ENCODE data around the gene PLPPR3.

Gene PLPPR3, protein sequence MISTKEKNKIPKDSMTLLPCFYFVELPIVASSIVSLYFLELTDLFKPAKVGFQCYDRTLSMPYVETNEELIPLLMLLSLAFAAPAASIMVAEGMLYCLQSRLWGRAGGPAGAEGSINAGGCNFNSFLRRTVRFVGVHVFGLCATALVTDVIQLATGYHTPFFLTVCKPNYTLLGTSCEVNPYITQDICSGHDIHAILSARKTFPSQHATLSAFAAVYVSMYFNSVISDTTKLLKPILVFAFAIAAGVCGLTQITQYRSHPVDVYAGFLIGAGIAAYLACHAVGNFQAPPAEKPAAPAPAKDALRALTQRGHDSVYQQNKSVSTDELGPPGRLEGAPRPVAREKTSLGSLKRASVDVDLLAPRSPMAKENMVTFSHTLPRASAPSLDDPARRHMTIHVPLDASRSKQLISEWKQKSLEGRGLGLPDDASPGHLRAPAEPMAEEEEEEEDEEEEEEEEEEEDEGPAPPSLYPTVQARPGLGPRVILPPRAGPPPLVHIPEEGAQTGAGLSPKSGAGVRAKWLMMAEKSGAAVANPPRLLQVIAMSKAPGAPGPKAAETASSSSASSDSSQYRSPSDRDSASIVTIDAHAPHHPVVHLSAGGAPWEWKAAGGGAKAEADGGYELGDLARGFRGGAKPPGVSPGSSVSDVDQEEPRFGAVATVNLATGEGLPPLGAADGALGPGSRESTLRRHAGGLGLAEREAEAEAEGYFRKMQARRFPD

DNA sequence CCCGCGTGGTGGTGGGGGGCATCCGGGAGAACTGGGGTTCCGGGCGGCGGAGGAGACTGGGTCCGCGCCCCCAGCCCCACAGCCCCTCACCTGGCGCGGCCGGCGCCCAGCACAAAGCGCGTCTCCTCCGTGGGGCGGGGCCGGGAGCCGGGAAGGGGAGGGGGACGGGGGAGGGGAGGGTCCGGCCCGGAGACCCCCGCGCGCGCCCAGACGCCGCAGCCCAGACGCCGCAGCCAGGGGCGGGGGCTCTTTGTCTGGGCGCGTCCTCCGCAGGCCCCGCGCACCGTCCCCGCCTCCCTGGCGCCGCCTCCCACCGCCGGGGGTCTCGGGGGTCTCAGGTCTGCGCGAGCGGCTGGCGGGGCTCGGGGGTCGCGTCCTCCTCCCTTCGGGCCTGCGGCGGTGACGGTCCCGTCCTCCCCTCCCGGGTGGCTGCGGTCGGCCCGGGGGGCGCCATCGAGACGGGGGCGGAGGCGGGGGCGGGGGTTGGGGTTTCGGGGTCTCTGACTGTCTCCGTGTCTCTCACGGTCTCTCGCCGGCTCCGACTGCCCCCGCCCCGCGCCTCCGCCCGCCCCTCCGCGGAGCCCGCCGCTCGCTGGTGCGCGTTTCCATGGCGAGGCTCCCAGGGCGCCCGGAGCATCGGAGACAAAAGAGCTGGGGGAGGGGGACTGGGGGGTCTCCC is at the start of gene PLPPR3:
Gene PLPPR3 (minus strand): TSS at position 131 of the 679 bp plus-strand sequence. CDS start 396 bp downstream, outside the sequence.
- no peak for DNase-seq (ENCODE audit: low read depth in 2 of 2)

DNA sequence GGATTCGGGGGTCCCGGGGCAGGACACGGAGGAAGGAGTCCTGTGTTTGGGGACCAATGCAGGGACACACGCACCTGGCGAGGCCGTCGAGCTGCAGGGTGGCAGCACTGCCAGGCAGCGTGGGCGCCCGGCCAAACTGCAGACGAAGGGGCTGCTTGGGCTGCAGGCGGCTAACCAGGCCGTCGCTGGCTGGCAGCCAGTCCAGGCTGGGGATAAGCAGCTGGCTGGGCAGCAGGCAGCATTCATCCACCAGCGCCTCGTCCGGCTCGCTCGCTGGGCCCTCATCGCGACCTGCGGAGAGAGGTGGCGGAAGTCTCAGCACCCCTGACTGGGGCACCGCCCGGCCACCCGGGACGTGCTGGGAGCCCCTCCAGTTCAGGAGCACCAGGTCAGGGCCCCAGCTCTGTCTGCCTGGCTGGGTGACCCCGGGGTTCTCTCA is 49.2 kb upstream of the PLPPR3 start:
- no peak for DNase-seq (ENCODE audit: low read depth in 2 of 2)

DNA sequence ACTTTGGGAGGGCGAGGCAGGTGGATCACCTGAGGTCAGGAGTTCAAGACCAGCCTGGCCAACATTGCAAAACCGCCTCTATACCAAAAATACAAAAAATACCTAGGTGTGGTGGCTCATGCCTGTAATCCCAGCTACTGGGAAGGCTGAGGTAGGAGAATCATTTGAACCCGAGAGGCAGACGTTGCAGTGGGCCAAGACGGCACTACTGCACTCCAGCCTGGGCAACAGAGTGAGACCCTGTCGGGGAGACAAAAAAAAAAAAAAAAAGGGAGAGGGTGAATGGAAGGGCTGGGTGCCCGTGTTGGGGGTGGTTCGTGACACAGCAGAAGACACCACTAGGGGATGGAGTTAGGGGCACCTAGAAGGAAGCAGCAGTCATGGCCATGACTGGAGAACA is 48.6 kb upstream of the PLPPR3 start:
- DNase-seq (ENCODE audit: low read depth in 2 of 2), result no peak

- peak; percentile 90 to 93 for DNase-seq (ENCODE audit: low read depth in 2 of 2)
Observed at GRCh38 chr19:869245-870177, 47.8 kb upstream of the PLPPR3 start.

- DNase-seq (ENCODE audit: low read depth in 2 of 2), result no peak
Observed at GRCh38 chr19:868458-869244, 46.9 kb upstream of the PLPPR3 start.

DNA sequence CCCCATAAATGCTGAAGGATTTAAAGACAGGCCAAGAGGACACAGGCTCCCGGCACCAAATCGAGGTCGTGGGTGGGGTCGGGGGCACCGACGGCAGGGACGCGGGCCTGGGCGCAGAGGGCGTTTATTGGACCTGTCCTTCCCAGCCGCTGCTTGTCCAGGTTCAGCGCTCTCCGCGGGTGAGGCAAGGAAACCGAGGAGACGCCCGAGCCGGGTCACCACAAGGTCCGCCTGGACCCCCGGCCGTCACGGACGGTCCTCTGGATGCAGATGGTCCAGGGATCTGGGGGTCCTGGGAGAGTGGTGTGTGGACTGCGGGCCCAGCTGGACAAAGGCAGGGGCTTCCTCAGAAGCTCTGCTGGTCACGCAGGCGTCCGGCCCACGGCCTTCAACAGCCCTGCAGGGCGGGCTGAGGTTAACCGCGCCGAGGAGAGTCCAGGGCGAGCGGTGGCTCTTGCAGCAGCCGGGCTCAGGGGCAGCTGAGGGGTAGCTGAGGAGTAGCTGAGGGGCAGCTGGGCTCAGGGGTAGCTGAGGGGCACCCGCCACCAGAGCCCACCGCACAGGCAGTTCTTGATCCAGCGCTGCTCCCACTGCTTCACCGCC is 46.2 kb upstream of the PLPPR3 start:
- DNase-seq (ENCODE audit: low read depth in 2 of 2), result no peak

GRCh38 chr19:867301-867793 is 45.6 kb upstream of the PLPPR3 start:
- DNase-seq (ENCODE audit: low read depth in 2 of 2), result no peak

DNA sequence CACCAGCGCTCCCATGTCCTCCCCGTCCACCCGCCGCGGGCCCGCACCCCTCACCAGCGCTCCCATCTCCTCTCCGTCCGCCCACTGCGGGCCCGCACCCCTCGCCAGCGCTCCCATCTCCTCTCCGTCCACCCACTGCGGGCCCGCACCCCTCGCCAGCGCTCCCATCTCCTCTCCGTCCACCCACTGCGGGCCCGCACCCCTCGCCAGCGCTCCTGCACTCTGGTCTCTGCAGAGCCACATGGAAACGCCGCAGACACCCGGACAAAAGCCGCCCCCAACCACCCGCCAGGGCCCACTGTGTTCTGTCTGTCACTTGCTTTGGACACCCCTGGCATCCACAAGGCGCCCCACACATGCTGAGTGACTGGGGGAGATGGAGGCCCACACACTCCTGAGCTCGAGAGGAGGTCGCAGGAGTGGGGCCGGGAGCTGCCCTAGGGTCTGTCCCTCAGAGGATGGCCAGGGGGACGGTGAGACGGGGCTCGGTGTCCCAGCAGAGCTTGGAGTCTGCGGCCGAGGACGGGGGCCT is 45.1 kb upstream of the PLPPR3 start:
- DNase-seq (ENCODE audit: low read depth in 2 of 2), result no peak

GRCh38 chr19:863315-863620 is 41.5 kb upstream of the PLPPR3 start:
- DNase-seq (ENCODE audit: low read depth in 2 of 2), result no peak

DNA sequence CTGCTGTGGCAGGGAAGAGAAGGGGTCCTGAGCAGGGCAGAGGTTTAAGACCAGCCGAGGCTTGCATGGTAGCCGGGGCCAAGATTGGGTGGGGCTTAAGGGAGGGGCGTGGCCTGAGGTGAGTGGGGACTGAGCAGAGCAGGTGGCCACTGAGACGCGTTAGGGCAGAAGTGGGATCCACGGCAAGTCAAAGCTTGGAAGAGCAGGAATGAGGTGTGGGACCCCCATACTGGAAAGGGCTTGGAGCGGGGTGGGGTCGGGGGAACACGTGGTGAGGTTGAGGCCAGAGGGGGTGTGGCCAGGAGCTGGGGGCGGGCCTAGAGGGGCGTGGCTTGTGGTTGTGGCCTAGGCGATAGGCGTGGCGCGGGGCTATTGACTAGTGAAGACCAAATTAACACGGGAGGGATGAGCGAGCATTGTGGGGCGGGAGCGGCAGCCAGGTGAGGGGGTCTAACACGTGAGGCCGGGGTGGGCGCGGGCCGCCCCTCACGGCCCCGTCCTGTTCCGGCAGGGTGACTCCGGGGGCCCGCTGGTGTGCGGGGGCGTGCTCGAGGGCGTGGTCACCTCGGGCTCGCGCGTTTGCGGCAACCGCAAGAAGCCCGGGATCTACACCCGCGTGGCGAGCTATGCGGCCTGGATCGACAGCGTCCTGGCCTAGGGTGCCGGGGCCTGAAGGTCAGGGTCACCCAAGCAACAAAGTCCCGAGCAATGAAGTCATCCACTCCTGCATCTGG is 41.0 kb upstream of the PLPPR3 start:
- no peak for DNase-seq (ENCODE audit: low read depth in 2 of 2)

GRCh38 chr19:861756-862580 is 40.2 kb upstream of the PLPPR3 start:
- no peak for DNase-seq (ENCODE audit: low read depth in 2 of 2)

GRCh38 chr19:861141-861755 is 39.5 kb upstream of the PLPPR3 start:
- no peak for DNase-seq (ENCODE audit: low read depth in 2 of 2)

GRCh38 chr19:858868-859843 is 37.4 kb upstream of the PLPPR3 start, which contains the start of gene CFD:
Gene CFD, plus strand, starts transcription at chr19:859664. Its CDS starts 26 bp downstream, at chr19:859690.
- DNase-seq (ENCODE audit: low read depth in 2 of 2), result no peak

- DNase-seq (ENCODE audit: low read depth in 2 of 2), result no peak
Observed at GRCh38 chr19:858284-858683, 36.5 kb upstream of the PLPPR3 start.

- DNase-seq (ENCODE audit: low read depth in 2 of 2), result no peak
Observed at GRCh38 chr19:855566-856120, 33.9 kb upstream of the PLPPR3 start.

DNA sequence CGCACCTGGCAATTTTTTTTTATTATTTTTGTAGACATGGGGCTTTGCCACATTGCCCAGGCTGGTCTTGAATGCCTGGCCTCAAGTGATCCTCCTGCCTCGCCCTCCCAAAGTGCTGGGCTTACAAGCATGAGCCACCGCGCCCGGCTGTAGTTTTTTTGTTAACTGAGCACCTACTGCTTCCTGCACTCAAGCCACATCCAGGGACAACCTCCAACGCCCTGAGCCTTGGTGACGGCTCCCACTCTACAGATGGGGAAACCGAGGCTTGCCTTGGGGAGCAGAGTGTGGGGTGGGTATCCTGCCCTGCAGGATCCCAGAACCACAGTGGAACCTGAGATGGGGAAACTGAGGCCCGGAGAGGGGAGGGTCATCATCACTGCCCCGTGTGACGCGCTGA is 33.4 kb upstream of the PLPPR3 start:
- no peak for DNase-seq (ENCODE audit: low read depth in 2 of 2)

Data from fibroblast of skin of left biceps (primary cell).